Left forelimb (tissue), 1 donor: ENCODE results near the gene MYD88.
"Not testable (repeated sequence)": the region's sequence is repeated elsewhere in the genome, so short reads cannot be mapped to it uniquely, and the experiment has no call there.

Experiments used
- DNase-seq: peaks from one replicate; pipeline ENCODE4 v3.0.0-alpha.2; 2018; ENCODE audit warnings: low spot score

Gene MYD88

DNA sequence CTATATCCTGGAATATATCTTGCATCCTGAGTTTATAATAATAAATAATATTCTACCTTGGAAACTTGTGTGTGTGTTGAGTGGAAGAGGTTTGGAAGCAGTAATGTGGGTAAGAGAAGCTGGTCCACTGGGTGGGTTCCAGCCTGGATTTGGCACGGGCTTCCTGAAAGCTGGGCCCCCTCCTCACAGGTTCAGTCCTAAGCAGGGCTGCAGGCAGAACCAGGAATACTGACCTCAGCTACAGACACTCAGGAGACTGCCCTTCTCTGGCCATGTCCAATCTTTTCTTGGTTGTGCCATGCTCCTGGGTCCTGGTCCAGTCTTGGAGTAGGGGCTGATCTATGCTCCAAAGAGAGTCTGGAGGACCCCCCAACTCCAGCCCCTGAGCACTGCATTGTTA, 4.5 kb downstream of the MYD88 start:
- no peak for DNase-seq

DNA sequence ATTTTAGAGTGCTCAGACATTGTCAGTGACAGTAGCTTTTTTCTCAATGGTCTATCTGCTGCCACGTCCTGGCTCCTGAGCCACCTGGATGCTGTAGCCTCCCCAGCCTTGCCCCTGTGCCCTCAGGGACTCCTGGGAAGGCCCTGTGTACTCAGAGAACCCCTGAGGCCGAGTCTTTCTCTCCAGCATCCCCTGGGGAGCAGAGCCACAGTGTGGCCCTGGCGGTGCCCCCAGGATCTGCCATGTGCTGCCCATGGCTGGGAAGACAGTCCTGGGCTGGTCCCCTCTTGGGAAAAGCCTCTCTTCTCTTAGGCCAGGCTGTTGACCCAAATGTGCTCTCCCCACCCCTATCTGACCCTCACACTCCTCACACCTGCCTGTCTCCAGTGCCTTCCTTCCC, 5.0 kb downstream of the MYD88 start:
- no peak for DNase-seq

DNA sequence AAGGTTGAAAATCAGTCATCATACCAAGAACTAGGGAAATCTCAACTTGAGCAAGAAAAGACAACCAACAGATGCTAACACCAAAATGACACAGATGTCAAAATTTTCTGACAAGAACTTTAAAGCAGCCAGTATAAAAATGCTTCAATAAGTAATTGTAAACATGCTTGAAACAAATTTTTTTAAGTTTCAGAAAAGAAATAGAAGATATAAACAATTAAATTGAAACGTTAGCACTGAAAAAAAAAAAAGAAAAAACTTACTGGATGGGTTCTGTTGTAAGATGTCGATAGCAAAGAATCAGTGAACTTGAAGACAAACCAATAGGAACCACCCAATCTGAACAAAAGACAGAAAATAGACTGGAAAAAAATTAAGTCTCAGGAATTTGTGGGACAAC, 8.0 kb downstream of the MYD88 start:
- DNase-seq: no peak

DNA sequence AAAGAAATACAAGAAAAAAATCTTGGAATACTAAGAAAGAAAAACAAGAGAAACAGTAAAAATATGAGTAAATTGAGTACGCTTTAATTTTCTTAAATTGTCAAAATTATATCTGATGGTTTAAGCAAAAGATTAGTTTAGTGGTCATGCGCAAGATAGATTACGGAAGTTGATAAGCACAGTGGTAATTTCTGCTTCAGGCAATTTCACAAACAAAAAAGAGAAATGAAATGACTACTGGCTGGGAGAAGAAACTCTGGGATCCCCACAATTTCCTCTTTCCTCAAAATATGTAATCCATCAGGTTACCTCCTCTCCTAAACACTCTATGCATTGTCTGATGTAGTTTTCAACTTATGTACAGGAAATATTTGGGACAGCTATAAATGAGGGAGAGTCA, 9.0 kb downstream of the MYD88 start:
- DNase-seq: no peak

DNA sequence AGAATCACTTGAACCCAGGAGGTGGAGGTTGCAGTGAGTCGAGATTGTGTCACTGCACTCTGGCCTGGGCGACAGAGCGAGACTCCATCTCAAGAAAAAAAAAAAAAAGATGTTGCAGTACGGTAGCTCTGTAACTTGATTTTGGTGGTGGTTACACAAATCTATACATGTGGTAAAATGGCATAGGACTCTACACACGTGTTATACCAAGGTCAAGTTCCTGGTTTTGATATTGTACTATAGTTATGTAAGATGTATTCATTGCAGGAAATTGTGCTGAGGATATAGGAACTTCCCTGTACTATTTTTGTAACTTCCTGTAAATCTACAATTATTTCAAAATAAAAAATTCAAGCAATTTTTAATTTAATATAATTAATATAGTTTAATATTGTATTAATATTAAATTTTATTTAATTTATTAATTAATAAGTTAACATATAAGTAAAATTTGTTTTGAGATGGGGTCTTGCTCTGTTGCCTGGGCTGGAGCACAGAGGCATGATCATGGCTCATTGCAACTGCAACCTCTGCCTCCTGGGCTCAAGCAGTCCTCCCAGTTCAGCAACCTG, 9.9 kb downstream of the MYD88 start:
- no peak for DNase-seq

DNA sequence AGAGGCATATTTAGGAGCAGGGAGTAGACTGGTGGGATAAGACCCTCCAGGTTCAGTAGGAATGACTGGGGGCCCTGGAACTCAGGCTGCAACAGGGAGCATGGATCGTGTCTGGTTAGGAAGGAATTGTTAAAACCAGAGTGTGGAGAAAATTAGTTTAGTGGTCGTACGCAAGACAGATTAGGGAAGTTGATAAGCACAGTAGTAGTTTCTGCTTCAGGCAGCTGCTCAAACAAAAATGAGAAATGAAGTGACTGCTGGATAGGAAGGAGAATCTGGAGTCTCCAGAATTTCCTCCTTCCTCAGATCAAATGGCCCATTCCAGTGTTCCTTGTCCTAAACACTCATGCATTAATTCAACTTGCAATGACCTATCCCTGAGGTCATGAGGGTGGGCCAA, 11.2 kb downstream of the MYD88 start:
- DNase-seq: no peak

DNA sequence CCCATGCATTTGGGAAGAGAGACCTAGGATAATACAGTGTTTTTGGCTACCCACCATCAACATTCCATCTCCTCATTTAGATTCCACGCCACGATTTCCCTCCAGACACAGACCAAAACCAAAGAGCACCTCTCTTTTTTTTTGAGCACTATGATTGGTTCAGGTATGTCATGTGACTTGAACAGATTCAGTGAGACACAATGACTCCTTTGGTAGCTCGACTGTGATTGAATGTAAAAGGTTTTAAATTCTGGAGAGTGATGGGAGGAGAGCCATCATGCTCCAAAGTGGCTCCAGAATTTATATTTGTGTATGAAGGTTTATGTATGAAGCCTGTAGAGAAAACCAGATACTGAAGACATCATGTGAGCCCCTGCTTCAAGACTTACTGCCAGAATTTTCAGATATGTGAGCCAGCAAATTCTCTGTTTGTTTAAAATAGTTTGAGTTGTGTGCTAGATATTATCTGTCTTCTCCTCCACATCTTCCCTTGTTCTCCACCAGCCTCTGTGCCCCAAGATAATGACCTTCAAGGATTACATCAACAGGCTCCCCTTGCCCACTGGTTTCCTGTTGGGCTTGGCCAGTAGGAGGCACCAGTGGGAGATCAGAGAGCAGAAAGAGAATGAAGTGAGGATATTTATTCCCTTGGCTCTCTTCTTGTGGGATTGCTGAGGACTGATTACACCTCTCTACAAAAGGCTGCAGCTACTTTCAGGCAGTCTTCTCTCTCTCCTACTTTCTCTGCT, 12.5 kb downstream of the MYD88 start:
- DNase-seq: no peak

DNA sequence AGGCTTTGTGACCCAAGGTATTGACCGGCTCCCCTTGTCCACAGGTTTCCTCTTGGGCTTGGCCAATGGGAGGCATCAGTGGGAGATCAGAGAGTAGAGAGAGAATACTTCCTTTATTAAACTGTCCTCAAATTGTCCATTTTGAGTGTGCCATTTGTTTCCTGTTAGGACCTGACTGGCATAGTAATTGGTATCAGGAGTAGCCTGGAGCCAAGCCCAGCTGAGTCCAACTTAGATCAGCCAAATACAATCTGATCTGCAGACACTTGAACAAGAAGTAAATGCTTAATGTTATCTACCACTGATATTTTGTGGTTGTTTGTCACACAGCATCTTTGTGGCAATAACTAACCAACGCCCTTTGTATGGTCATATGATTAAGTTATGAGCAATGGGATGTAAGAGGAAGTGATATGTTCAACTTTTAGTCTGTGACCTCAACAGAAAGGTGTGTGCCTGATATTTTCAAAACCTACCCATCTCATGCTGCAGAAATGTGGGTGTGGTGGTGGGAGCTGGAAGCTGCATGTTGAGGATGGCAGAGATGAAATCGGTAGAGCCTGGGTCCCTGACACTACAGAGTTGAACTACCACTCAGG, 13.3 kb downstream of the MYD88 start:
- DNase-seq: no peak

DNA sequence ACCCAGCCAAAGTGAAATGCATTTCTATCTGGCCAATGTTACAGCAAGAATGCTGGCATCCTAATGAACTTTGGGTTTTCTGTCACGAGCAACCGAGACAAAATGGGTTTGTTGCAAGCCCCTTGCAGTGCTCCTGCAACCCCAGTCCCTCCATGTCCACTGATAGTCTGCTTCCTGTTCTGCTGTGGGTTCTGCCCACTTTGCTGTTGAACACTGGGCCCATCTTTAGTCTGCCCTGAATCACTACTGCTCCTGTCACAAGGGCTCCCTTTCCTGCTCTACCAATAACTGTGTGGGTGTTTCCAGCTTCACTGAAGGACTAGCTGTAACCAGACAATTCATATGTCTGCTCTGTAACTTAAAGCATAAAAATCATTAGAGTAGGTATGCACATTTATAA, 14.1 kb downstream of the MYD88 start:
- no peak for DNase-seq

DNA sequence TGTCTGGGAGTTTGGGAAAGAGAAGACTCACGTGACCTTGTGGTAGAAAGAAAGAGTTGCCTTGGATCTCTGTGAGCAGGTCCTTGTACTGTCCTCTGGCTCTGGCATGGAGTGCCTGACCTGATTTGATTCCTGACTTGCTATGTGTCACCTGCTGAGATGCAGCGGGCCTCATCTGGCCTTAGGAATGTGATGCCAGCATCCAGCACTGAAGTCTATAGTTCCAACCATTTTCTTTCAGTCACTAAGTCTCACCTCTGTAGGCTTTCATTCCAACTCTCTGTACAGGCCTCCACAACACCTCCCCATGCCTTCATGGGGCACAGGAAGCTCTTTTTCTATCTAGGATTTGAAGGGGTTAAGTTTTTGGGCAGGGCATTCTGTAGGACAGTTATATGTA, 14.8 kb downstream of the MYD88 start:
- no peak for DNase-seq

DNA sequence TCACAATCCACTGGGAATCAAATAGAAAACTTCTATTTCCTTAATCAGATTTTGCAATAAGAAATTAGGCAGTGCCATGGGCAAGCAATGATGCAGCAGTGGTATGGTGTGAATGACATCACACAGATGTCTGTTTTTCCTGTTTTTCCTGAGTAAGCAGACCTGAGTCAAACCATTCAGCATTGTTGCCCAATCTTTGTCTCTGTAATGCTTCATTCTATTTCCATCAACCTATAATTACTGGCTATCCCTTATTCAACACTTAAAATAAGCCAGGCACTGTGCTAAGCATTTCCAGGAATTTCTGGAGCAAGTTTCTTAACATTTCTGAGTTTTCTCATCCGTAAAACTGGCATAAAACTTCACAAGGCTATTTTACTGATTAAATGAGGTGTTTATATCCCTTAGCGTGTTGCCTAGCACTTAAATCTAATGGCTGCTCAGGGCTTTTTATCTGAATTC, 15.6 kb downstream of the MYD88 start:
- no peak for DNase-seq

DNA sequence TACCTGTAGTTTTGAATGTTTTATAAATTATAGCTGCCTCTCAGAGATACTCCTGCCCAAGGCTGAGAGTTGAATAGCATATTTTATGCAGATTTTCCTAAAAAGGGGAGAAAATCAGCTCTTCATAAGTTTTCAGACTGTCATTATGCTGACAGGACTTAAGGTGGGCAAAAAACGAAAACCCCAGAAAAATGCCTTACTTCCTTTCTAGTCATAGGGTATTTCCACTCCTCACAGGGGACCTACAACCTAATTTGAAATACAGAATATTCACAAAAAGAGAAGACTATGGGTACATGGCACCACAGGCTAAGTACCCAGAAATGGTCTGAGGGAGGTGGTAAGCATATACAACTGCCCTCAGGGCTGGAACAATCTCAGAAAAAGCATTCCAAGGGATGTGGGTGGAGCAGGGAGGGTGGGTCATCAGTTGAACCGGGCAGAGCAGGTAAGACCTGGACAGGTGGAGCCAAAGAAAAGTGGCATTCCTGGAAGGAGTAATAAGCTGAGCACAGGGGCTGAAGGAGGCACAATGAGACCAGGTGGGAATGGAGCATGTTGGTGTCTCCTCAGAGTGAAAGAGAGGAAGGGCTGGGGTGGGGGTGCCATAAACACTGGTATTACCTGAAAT, 16.3 kb downstream of the MYD88 start:
- DNase-seq: no peak

DNA sequence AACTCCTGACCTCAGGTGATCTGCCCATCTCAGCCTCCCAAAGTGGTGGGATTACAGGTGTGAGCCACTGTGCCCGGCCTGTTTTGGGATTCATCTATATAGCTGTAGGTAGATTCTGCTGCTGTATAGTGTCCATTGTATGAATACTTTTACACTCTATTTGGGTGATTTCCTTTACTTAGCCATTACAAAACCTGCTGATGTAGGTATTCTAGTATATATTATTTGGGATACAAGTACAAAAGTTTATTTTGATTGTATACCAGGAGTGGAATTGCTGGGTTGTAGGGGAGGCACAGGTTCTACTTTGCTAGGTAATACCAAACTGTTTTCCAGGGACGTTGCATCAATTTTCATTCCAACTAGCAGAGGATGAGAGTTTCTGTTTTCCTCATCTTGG, 17.4 kb downstream of the MYD88 start:
- no peak for DNase-seq

DNA sequence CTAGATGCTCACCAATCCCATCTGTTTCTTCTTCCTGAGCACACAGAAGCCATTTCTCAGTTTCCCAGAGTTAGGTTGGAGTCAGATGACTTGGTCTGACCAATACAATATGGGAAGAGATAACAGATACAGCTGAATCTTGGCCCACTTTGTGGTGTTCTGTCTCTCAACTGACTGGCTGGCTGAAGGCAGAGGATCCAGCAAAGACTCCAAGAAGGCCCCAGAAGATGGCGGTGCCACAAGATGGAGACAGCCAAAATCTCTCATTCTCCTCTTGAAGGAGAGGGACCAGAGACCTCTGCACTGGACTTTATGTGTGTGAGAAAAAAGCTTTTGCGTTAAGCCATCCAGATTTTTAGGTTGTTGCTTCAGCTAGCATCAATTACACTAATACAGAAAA, 18.7 kb downstream of the MYD88 start:
- no peak for DNase-seq

DNA sequence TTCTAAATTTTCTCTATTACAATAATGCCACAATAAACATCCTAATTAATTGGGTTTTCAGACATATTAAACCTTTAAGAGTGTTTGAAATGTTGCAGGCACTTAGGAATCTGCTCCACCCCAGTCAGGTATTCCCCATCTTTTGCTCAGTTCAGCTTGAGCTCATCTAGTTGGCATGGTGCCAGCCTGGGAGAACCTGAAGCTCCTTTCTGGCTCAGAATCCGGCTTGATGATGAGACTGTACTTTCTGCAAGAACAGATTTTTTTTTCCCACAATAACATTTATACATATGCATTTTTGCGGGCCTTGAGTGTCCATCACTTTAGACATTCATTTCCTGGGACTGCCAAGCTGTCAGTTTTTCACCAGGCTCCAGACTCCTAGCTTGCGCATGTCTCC, 19.1 kb downstream of the MYD88 start:
- DNase-seq: no peak

DNA sequence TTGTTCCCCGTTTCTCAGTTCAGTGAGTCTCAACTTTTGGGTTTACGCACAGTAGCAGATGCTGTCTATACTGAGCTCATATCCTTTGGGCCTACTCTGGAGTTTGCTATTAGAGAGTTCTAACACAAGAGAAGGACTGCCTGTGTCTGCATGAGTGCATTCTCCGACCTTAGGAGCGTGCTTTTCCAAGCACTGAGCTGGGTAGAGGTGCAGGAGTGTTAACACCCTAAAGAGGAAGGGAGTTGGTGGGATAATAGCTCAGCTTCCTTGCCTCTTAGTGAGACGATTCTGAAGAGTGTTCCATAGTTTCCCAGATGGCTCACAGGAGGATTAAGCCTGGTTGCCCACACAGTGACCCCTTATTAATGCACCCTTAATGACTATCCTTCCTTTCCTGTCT, 20.0 kb downstream of the MYD88 start:
- no peak for DNase-seq

DNA sequence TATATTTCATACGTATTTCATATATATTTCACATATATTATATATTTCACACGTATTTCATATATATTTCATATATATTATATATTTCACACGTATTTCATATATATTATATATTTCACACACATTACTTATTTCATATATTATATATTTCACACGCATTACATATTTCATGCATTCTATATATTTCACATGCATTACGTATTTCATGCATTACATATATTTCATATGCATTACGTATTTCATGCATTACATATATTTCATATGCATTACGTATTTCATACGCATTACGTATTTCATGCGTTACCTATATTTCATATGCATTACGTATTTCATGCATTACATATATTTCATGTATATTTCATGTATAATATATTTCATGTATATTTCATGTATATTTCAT, 22.2 kb downstream of the MYD88 start:
- not testable (repeated sequence) for DNase-seq

DNA sequence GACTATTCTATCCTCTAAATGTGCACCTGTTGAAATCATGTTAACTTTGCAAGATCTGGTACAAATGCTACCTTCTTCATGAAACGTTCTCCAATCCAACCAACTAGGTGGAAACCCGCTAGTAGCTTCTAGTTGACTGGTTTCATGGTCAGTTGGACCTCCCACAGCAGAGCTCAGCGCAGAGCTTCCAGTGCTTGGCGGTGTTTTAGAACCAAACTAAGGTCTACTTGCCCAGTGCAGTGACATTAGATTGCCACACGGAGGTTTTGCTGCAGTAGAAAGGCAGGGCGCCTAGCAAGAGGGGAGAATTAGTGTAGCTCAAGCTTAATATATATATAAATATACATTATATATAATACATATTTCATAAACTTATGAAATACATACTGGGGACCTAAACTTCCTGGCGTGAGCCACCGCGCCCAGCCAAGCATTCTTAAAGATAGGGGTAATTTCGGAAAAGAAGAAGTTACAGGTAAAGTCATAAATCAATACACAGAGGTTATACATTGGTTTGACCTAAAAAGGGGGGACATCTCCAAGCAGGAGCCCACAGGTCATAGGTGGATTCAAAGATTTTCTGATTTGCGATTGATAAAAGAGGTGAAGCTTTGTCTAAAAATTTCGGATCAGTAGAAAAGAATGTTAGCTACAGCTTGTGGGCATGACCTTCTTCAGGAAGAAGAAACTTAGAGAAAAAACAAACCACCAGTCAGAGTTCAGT, 24.8 kb downstream of the MYD88 start:
- no peak for DNase-seq

DNA sequence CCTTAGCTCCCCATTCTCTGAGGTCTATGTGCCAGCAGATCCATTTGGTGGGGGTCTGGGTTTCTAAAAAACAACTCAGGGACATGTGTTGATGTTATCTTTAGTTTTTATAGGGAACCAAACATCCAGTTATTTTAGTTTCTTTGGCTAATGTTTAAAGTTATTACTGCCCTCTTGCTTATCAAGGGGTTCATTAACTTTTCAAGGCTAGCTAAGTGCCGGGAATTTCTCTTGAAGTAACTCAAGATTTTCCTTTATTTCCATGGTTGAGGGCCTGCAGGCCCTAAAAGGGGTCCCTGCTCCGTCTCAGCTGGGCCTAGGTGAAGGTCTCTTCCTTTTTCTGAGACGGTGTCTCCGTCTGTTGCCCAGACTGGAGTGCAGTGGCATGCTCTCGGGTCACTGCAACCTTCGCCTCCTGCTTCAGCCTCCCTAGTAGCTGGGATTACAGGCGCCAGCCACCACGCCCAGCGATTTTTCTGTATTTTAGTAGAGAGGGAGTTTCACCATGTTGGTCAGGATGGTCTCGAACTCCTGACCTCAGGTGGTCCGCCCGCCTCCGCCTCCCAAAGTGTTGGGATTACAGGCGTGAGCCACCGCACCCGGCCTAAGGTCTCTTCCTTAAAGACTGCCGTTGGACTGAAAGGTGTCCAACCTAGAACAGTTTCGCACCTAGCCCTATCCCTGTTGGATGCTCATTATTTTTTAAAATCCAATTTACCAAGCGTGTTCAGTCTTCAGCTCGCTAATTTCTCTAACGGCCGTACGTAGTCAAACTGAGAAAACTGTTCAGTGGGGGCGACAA, 25.6 kb downstream of the MYD88 start:
- no peak for DNase-seq

DNA sequence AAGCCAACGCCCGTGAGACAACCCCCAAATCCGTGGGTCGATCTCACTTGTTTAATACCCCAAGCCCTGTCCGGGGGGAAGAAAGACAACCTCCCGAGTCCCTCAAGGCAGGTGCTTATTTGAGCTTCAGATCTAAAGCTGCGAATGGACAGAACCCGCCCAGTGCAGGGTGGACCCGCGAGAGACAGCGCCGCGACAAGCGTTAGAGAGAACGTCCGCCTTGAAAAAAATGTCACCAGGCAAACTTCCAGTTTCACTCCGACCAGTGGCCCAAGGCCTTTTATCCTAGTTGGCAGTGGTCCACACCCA, 26.1 kb downstream of the MYD88 start:
- DNase-seq: no peak

DNA sequence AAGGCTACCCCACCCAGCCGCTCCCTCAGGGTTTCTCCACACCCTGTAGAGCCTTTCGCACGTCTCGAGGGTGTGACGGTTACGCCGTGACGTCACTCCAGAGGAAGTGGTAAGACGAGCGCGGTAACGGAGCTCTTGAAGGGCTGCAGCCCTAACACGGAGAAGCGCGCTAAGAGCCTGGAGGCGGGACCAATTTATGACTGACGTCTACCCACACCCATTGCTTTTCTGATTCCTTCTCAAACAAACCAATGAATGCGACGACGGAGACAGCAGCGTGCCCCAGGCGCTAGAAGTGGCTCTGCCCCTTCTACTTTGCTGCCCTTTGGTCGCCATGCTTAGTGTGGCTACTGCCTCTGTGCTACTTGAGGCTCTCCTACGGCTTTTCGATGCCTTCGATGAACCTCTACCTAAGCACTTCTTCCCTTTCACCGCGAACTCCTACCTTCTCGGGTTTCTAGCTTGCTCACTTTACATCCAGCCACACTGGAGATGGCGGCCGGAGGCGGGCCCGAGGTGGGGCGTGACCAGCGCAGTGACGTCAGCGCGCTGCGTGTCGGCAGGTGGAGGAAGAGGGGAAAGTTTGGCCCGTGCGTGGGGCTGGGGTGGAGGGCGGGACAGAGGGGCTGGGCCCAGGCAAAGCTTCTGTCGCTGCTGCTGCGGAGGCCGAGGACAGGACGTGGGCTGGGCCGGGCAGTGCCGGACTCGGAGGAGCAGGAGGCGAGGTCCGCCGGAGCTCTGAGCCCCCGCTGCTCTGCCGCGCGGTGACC, 26.7 kb downstream of the MYD88 start, which contains the start of gene OXSR1:
Gene OXSR1 (plus strand): TSS at position 586 of the 770 bp plus-strand sequence. CDS start 340 bp downstream, outside the sequence.
- DNase-seq: peak; percentile 99
